Naive thymus-derived CD4-positive, alpha-beta T cell (primary cell): ENCODE data around the gene KCNQ1OT1. TPM values are rescaled to one million over a fixed set of nuclear protein-coding genes. Genes with fewer than 3 reads are reported as not detected.

Experiments used
- ATAC-seq: fragments of 150-1000 bp; cut with Tn5 transposase; 2 replicates; pipeline ENCODE4 v1.10.0; 2021; ENCODE audit warnings: mild to moderate bottlenecking, moderate library complexity
- CTCF ChIA-PET: fragments of 350-600 bp; sonication (Branson Sonifier 250); formaldehyde crosslinking; loops from one replicate; lab custom pipeline; 2021; ENCODE audit warnings: antibody characterized with exemption; lab: Charles Lee
- POLR2A ChIA-PET: fragments of 350-600 bp; sonication (Branson Sonifier 250); formaldehyde crosslinking; loops from one replicate; lab custom pipeline; 2021; ENCODE audit warnings: antibody characterized with exemption, inconsistent platforms; lab: Charles Lee
- DNase-seq, 9 donors: peaks; one replicate each; pipeline versions ENCODE4 v3.0.0 to v3.0.0-alpha.2; 2020 to 2022; ENCODE audit warnings: mixed read lengths in 1 of 9
- H3K27ac ChIP-seq: one replicate; pipeline ENCODE4 v1.7.0; 2013; ENCODE audit warnings: mild to moderate bottlenecking, low read depth, low read length, moderate library complexity
- H3K27me3 ChIP-seq, 2 donors: one replicate each; pipeline ENCODE4 v1.7.0; 2013; ENCODE audit warnings: low read length in 2 of 2, mild to moderate bottlenecking in 2 of 2, moderate library complexity in 2 of 2; ENCODE audit not compliant: control insufficient read depth in 2 of 2, insufficient read depth in 2 of 2
- H3K36me3 ChIP-seq, 3 experiments: 1 replicate in 2 of 3; 2 replicates in 1 of 3; pipeline ENCODE4 v1.7.0; 2013; ENCODE audit warnings: low read length in 3 of 3, mild to moderate bottlenecking in 3 of 3, moderate library complexity in 1 of 3; ENCODE audit not compliant: insufficient read depth in 3 of 3, control insufficient read depth in 2 of 3
- H3K4me1 ChIP-seq, 2 donors: one replicate each; pipeline ENCODE4 v1.7.0; 2013; ENCODE audit warnings: low read length in 2 of 2, mild to moderate bottlenecking in 2 of 2, moderate library complexity in 1 of 2; ENCODE audit not compliant: control insufficient read depth in 2 of 2, insufficient read depth in 2 of 2
- H3K4me3 ChIP-seq: 2 replicates; pipeline ENCODE4 v1.7.0; 2013; ENCODE audit warnings: mild to moderate bottlenecking, low read length
- H3K9me3 ChIP-seq, 3 experiments: 1 replicate in 2 of 3; 2 replicates in 1 of 3; pipeline ENCODE4 v1.7.0; 2013; ENCODE audit warnings: low read length in 3 of 3; ENCODE audit not compliant: control insufficient read depth in 2 of 3
- H3K27ac Mint-ChIP-seq, 9 donors: one replicate each; pipeline ENCODE4 v1.8.0; 2020 to 2022; ENCODE audit warnings: mixed read lengths in 9 of 9, mild to moderate bottlenecking in 8 of 9, moderate library complexity in 5 of 9, inconsistent platforms in 2 of 9
- H3K27me3 Mint-ChIP-seq, 5 donors: one replicate each; pipeline ENCODE4 v1.8.0; 2021 to 2022; ENCODE audit warnings: mixed read lengths in 5 of 5, mild to moderate bottlenecking in 1 of 5
- H3K36me3 Mint-ChIP-seq, 5 donors: one replicate each; pipeline ENCODE4 v1.8.0; 2020 to 2022; ENCODE audit warnings: mixed read lengths in 5 of 5, mild to moderate bottlenecking in 3 of 5, inconsistent platforms in 1 of 5
- H3K4me1 Mint-ChIP-seq, 7 donors: one replicate each; pipeline ENCODE4 v1.8.0; 2020 to 2022; ENCODE audit warnings: mixed read lengths in 7 of 7, mild to moderate bottlenecking in 3 of 7, inconsistent platforms in 1 of 7
- H3K4me3 Mint-ChIP-seq, 10 donors: one replicate each; pipeline ENCODE4 v1.8.0; 2020 to 2022; ENCODE audit warnings: mild to moderate bottlenecking in 10 of 10, mixed read lengths in 10 of 10, moderate library complexity in 6 of 10, inconsistent platforms in 2 of 10
- H3K9me3 Mint-ChIP-seq, 11 donors: one replicate each; pipeline ENCODE4 v1.8.0; 2020 to 2022; ENCODE audit warnings: mixed read lengths in 11 of 11, mild to moderate bottlenecking in 4 of 11, inconsistent platforms in 1 of 11, moderate library complexity in 1 of 11
- intact Hi-C, 2 donors: fragments of 100-400 bp; cut with micrococcal nuclease; formaldehyde crosslinking; loops; one replicate each; pipeline ENCODE4 v1.15.1; 2023
- polyA plus RNA-seq, 2 donors: library from polyadenylated mRNA; unstranded; fragments of 300-500 nt; fragmentation: Illumina TruSeq; gene quantifications; one replicate each; pipeline ENCODE4 v1.2.3, GENCODE V29; 2021
- total RNA-seq, 6 experiments: library from RNA in 5 of 6; stranded (reverse) in 5 of 6; gene quantifications; 1 replicate in 5 of 6; 2 replicates in 1 of 6; pipeline ENCODE4 v1.2.3 and lab custom pipeline; 2021 to 2026

Gene KCNQ1OT1
- total and polyA plus RNA-seq, 7 experiments from 2014 or later = 0.07 to 0.56 (median 0.19) TPM

GRCh38 chr11:2731130-2732125 is 31.6 kb upstream of the KCNQ1OT1 start:
- Histone ChIP-seq H3K4me3 (no peak overlapping the region), H3K4me1 (no peaks in the 10 kb centered on the region), H3K27me3 (no peaks in the 10 kb centered on the region), H3K27ac (no peak overlapping the region), H3K9me3 (no peaks in the 10 kb centered on the region), H3K36me3 (no peaks in the 10 kb centered on the region)
- POLR2A ChIA-PET = no interaction called here
- CTCF ChIA-PET = no interaction called here
- Mint-ChIP-seq H3K27ac (peak overlapping the region in 1 of 9 donors; percentile 46), H3K27me3 (no peaks in the 10 kb centered on the region), H3K4me1 (peaks cover 0 to 4% (median 0%) of the 10 kb centered on the region in 7 donors), H3K4me3 (no peak overlapping the region), H3K9me3 (no peaks in the 10 kb centered on the region), H3K36me3 (peaks cover 0 to 8% (median 0%) of the 10 kb centered on the region in 5 donors)
- DNase-seq (no peak), ATAC-seq (no peak)
- intact Hi-C loops = no loop called here

- H3K27me3 ChIP-seq = no peaks in the 10 kb centered on the region
- intact Hi-C loops = no loop called here
- Mint-ChIP-seq H3K9me3 (no peaks in the 10 kb centered on the region), H3K27ac (no peak overlapping the region), H3K27me3 (no peaks in the 10 kb centered on the region), H3K36me3 (peaks cover 0 to 8% (median 0%) of the 10 kb centered on the region in 5 donors), H3K4me1 (peaks cover 0 to 4% (median 0%) of the 10 kb centered on the region in 7 donors), H3K4me3 (no peak overlapping the region)
- ATAC-seq = no peak
- CTCF ChIA-PET = interaction anchor here (0.7 kb wide), 1 partner anchor 183 kb away, joined by 3 read pairs; no protein-coding TSS in a partner anchor
- POLR2A ChIA-PET = no interaction called here
- no peaks in the 10 kb centered on the region for H3K4me1 ChIP-seq
- no peaks in the 10 kb centered on the region for H3K36me3 ChIP-seq
- H3K4me3 ChIP-seq = no peak overlapping the region
- H3K9me3 ChIP-seq = no peaks in the 10 kb centered on the region
- H3K27ac ChIP-seq = no peak overlapping the region
- DNase-seq = no peak
These were observed 30.7 kb upstream of the KCNQ1OT1 start for GRCh38 chr11:2730272-2731129.

- peaks cover 0 to 4% (median 0%) of the 10 kb centered on the region in 7 donors for H3K4me1 Mint-ChIP-seq
- H3K27me3 Mint-ChIP-seq = no peaks in the 10 kb centered on the region
- no peak overlapping the region for H3K4me3 Mint-ChIP-seq
- DNase-seq (no peak), ATAC-seq (no peak)
- H3K27ac Mint-ChIP-seq = no peak overlapping the region
- Histone ChIP-seq H3K27ac (no peak overlapping the region), H3K36me3 (no peaks in the 10 kb centered on the region), H3K4me1 (no peaks in the 10 kb centered on the region), H3K9me3 (no peaks in the 10 kb centered on the region), H3K4me3 (no peak overlapping the region), H3K27me3 (no peaks in the 10 kb centered on the region)
- intact Hi-C loops = no loop called here
- CTCF ChIA-PET = interaction anchor here (0.7 kb wide), 1 partner anchor 182 kb away, joined by 3 read pairs; no protein-coding TSS in a partner anchor
- POLR2A ChIA-PET = no interaction called here
- peaks cover 0 to 8% (median 0%) of the 10 kb centered on the region in 5 donors for H3K36me3 Mint-ChIP-seq
- no peaks in the 10 kb centered on the region for H3K9me3 Mint-ChIP-seq
These were observed 30.0 kb upstream of the KCNQ1OT1 start for GRCh38 chr11:2729841-2730240.

- Histone ChIP-seq H3K36me3 (no peaks in the 10 kb centered on the region), H3K4me1 (no peaks in the 10 kb centered on the region), H3K27ac (no peak overlapping the region), H3K4me3 (no peak overlapping the region), H3K9me3 (no peaks in the 10 kb centered on the region), H3K27me3 (no peaks in the 10 kb centered on the region)
- Mint-ChIP-seq H3K4me3 (no peak overlapping the region), H3K27me3 (no peaks in the 10 kb centered on the region), H3K4me1 (peaks cover 0 to 3% (median 0%) of the 10 kb centered on the region in 7 donors), H3K36me3 (peaks cover 0 to 8% (median 0%) of the 10 kb centered on the region in 5 donors), H3K9me3 (no peaks in the 10 kb centered on the region), H3K27ac (no peak overlapping the region)
- ATAC-seq (no peak), DNase-seq (no peak)
- ChIA-PET CTCF (no interaction called here), POLR2A (no interaction called here)
- intact Hi-C loops = no loop called here
These were observed 29.0 kb upstream of the KCNQ1OT1 start for GRCh38 chr11:2728663-2729332.

- Mint-ChIP-seq H3K9me3 (no peaks in the 10 kb centered on the region), H3K27me3 (no peaks in the 10 kb centered on the region), H3K4me3 (no peak overlapping the region), H3K4me1 (peaks cover 0 to 2% (median 0%) of the 10 kb centered on the region in 7 donors), H3K36me3 (peaks cover 0 to 8% (median 0%) of the 10 kb centered on the region in 5 donors), H3K27ac (peak overlapping the region in 1 of 9 donors; percentile 42)
- intact Hi-C loops = no loop called here
- ChIA-PET CTCF (no interaction called here), POLR2A (no interaction called here)
- Histone ChIP-seq H3K27ac (no peak overlapping the region), H3K36me3 (no peaks in the 10 kb centered on the region), H3K9me3 (no peaks in the 10 kb centered on the region), H3K4me1 (no peaks in the 10 kb centered on the region), H3K27me3 (no peaks in the 10 kb centered on the region), H3K4me3 (no peak overlapping the region)
- DNase-seq (no peak), ATAC-seq (no peak)
These were observed 28.4 kb upstream of the KCNQ1OT1 start for GRCh38 chr11:2728128-2728662.

GRCh38 chr11:2726964-2727363 is 27.2 kb upstream of the KCNQ1OT1 start:
- Mint-ChIP-seq H3K27me3 (no peaks in the 10 kb centered on the region), H3K36me3 (peaks cover 0 to 8% (median 0%) of the 10 kb centered on the region in 5 donors), H3K4me1 (no peaks in the 10 kb centered on the region), H3K9me3 (no peaks in the 10 kb centered on the region), H3K4me3 (no peak overlapping the region), H3K27ac (peak overlapping the region in 1 of 9 donors; percentile 22)
- POLR2A ChIA-PET = no interaction called here
- no peaks in the 10 kb centered on the region for H3K4me1 ChIP-seq
- CTCF ChIA-PET = interaction anchor here (0.6 kb wide), 1 partner anchor 652 kb away, joined by 5 read pairs; no protein-coding TSS in a partner anchor
- no peaks in the 10 kb centered on the region for H3K27me3 ChIP-seq
- ATAC-seq = no peak
- H3K36me3 ChIP-seq = no peaks in the 10 kb centered on the region
- H3K4me3 ChIP-seq = no peak overlapping the region
- no peak for DNase-seq
- H3K27ac ChIP-seq = no peak overlapping the region
- intact Hi-C loops = no loop called here
- no peaks in the 10 kb centered on the region for H3K9me3 ChIP-seq
